Mucosa of rectum (tissue), 2 donors: Measurements from ENCODE around the gene SBF2.
"Not testable (repeated sequence)": the region's sequence is repeated elsewhere in the genome, so short reads cannot be mapped to it uniquely, and the experiment has no call there.

Source experiments
- H3K27ac ChIP-seq, 2 donors: one replicate each; pipeline ENCODE4 v1.7.0; 2013; ENCODE audit warnings: inconsistent platforms in 2 of 2, low read depth in 2 of 2, low read length in 2 of 2
- H3K27me3 ChIP-seq, 2 donors: one replicate each; pipeline ENCODE4 v1.7.0; 2013; ENCODE audit warnings: low read length in 2 of 2; ENCODE audit not compliant: control insufficient read depth in 2 of 2, insufficient read depth in 2 of 2
- H3K36me3 ChIP-seq, 2 donors: one replicate each; pipeline ENCODE4 v1.7.0; 2013; ENCODE audit warnings: low read length in 2 of 2; ENCODE audit not compliant: control insufficient read depth in 2 of 2, insufficient read depth in 2 of 2
- H3K4me1 ChIP-seq, 2 donors: one replicate each; pipeline ENCODE4 v1.7.0; 2013; ENCODE audit warnings: low read length in 2 of 2, mild to moderate bottlenecking in 1 of 2; ENCODE audit not compliant: control insufficient read depth in 2 of 2, insufficient read depth in 2 of 2
- H3K4me3 ChIP-seq, 2 donors: one replicate each; pipeline ENCODE4 v1.7.0; 2013; ENCODE audit warnings: low read length in 2 of 2
- H3K9ac ChIP-seq, 2 donors: one replicate each; pipeline ENCODE4 v1.7.0; 2013; ENCODE audit warnings: low read length in 2 of 2, low read depth in 1 of 2, mild to moderate bottlenecking in 1 of 2
- H3K9me3 ChIP-seq, 2 donors: one replicate each; pipeline ENCODE4 v1.7.0; 2013; ENCODE audit warnings: low read length in 2 of 2; ENCODE audit not compliant: control insufficient read depth in 2 of 2
- donor health status: healthy.
- donor health status: Normal muscosa, but diverticular disease.

Gene SBF2

DNA sequence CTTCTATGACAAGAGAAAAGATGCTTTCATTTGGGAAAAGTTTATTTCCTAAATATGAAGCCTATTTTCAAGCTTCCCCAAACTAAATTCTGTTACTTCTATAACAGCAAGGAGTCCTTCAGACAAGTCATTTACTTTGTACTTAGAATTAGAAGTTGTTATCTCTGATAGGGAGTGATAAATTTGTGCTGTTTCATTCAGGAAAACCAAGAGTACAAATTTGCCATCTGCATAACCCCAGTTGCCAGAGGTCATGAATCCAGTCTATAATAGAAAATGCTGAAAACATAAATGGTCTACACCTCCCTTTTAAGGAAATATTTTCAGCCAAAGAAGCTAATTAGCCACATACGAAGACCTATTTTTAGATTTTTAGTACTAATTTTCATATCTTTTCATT lies 61.3 kb downstream of the SBF2 start:
- no peaks in the 10 kb centered on the region for H3K9me3 ChIP-seq
- no peaks in the 10 kb centered on the region for H3K36me3 ChIP-seq
- no peak overlapping the region for H3K27ac ChIP-seq
- no peaks in the 10 kb centered on the region for H3K27me3 ChIP-seq
- H3K4me1 ChIP-seq = no peaks in the 10 kb centered on the region
- no peak overlapping the region for H3K4me3 ChIP-seq
- H3K9ac ChIP-seq = no peak overlapping the region

GRCh38 chr11:10231803-10232202 lies 62.2 kb downstream of the SBF2 start:
- H3K9me3 ChIP-seq, H3K27ac ChIP-seq, H3K9ac ChIP-seq, H3K4me3 ChIP-seq, H3K27me3 ChIP-seq, H3K4me1 ChIP-seq, H3K36me3 ChIP-seq: not testable (repeated sequence)

DNA sequence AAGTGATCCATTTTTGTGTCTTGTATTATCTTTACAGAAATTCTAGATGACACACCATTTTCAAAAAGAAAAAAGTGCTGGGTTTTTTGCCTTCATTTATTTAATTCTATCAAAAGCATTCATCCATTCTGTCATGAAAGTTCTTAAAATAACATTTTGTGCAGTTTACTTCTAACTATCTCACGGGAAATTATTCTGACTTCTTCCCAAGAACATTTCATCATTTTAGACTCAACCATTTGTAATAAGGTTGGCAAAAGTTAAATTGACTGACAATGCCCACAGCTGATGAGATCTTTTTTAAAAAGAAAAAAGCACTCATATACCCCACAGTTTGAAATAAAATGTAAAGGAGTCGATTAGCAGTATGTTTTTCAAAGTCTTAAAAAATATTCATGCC lies 68.5 kb downstream of the SBF2 start:
- Histone ChIP-seq H3K27ac (no peak overlapping the region), H3K4me1 (no peaks in the 10 kb centered on the region), H3K36me3 (no peaks in the 10 kb centered on the region), H3K9me3 (no peaks in the 10 kb centered on the region), H3K4me3 (no peak overlapping the region), H3K9ac (no peak overlapping the region), H3K27me3 (no peaks in the 10 kb centered on the region)

GRCh38 chr11:10222399-10222798 lies 71.6 kb downstream of the SBF2 start:
- no peak overlapping the region for H3K27ac ChIP-seq
- no peak overlapping the region for H3K4me3 ChIP-seq
- no peaks in the 10 kb centered on the region for H3K27me3 ChIP-seq
- no peaks in the 10 kb centered on the region for H3K9me3 ChIP-seq
- no peak overlapping the region for H3K9ac ChIP-seq
- no peaks in the 10 kb centered on the region for H3K4me1 ChIP-seq
- H3K36me3 ChIP-seq = no peaks in the 10 kb centered on the region

DNA sequence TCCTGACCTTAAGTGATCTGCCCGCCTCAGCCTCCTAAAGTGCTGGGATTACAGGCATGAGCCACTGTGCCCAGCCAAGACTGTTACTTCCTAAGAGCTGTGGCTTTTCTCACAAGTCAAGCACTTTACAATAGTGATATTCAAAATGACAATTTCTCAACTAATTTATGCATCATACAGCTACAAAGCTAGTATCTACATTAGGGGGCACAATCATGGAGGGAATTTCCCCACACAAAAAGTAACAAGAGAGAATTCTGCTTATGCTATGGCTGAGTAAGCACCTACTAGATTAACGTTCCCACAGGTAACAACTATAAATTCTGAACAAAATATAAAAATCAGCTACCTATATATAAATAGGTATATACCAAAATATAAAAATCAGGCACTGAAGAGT lies 72.7 kb downstream of the SBF2 start:
- H3K36me3 ChIP-seq = no peaks in the 10 kb centered on the region
- H3K27me3 ChIP-seq = no peaks in the 10 kb centered on the region

DNA sequence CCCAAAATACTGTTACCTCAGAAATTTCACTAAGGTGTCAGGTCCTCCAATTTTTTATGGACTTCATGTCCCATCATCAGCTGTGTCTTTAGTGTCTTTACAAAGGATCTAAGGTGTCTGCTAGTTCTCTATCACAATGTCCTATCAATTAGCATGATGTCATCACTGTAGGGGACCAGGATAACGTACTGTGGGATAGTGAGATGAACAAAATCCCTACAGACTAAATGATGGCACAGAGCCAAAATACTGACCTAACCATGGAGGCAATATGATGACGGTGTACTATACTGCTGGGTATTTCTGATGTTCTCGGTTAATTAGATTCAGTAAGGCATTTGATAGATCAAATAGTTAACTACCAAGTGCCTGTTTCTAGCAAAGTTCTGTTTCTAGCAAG lies 82.5 kb downstream of the SBF2 start:
- no peak overlapping the region for H3K9ac ChIP-seq
- no peaks in the 10 kb centered on the region for H3K9me3 ChIP-seq
- H3K4me3 ChIP-seq = no peak overlapping the region
- no peak overlapping the region for H3K27ac ChIP-seq
- no peaks in the 10 kb centered on the region for H3K4me1 ChIP-seq
- no peaks in the 10 kb centered on the region for H3K36me3 ChIP-seq
- H3K27me3 ChIP-seq = no peaks in the 10 kb centered on the region

More for the DNA sequence above, 72.7 kb downstream of the SBF2 start:
- H3K4me3 ChIP-seq = no peak overlapping the region
- H3K27ac ChIP-seq = no peak overlapping the region
- no peaks in the 10 kb centered on the region for H3K4me1 ChIP-seq
- no peak overlapping the region for H3K9ac ChIP-seq
- H3K9me3 ChIP-seq = no peaks in the 10 kb centered on the region

DNA sequence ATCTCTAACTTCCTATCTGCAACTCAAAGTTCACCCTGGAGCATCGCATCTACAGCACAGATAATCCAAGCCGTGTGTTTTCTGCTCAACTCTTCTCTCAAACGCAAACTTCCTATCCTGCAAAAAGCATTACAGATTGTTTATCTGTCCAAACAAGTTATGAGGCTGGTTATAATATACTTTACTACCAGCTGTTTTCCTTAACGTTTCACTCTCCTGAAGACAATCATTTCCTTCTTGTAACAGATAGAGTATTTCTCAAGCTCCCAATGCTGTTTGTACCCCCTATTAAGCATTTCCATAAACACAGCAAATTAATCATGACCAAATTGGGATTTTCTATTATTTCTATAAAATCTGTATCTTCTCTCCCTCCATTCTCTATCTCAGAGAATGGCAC lies 84.7 kb downstream of the SBF2 start:
- H3K4me1 ChIP-seq = no peaks in the 10 kb centered on the region
- H3K27me3 ChIP-seq = no peaks in the 10 kb centered on the region
- no peak overlapping the region for H3K4me3 ChIP-seq
- no peak overlapping the region for H3K9ac ChIP-seq
- H3K9me3 ChIP-seq = no peaks in the 10 kb centered on the region
- no peaks in the 10 kb centered on the region for H3K36me3 ChIP-seq
- H3K27ac ChIP-seq = no peak overlapping the region

DNA sequence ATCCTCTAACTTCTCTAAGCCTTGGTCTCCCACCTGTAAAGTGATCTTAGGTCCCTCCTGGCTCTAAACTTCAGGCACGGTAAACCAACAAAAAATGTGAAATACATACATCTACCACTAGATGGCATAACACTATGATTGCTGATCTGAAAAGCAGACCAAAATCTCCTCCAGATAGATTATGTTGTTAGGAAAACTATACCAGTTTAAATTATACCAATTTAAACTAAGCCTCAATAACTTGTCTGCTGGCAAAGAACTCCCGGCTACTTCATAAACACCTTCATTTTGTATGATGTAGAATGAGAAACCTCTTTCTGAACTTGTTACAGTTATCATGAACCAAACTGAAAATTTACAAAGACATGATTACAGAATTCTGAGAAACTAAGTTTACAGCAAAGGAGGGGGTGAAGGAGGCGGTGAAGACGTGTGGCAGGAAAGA lies 85.9 kb downstream of the SBF2 start:
- Histone ChIP-seq H3K4me1 (no peaks in the 10 kb centered on the region), H3K9ac (no peak overlapping the region), H3K27ac (no peak overlapping the region), H3K36me3 (no peaks in the 10 kb centered on the region), H3K27me3 (no peaks in the 10 kb centered on the region), H3K9me3 (peaks cover 0 to 2% of the 10 kb centered on the region in 2 donors), H3K4me3 (no peak overlapping the region)

- Histone ChIP-seq H3K27me3 (no peaks in the 10 kb centered on the region), H3K36me3 (no peaks in the 10 kb centered on the region), H3K27ac (no peak overlapping the region), H3K4me1 (no peaks in the 10 kb centered on the region), H3K9me3 (peaks cover 0 to 2% of the 10 kb centered on the region in 2 donors), H3K4me3 (no peak overlapping the region), H3K9ac (no peak overlapping the region)
Observed at GRCh38 chr11:10205928-10206327, 88.1 kb downstream of the SBF2 start.

GRCh38 chr11:10204021-10204420 lies 90.0 kb downstream of the SBF2 start:
- Histone ChIP-seq H3K4me3 (no peak overlapping the region), H3K9ac (no peak overlapping the region), H3K4me1 (no peaks in the 10 kb centered on the region), H3K9me3 (peaks cover 0 to 2% of the 10 kb centered on the region in 2 donors), H3K36me3 (no peaks in the 10 kb centered on the region), H3K27ac (no peak overlapping the region), H3K27me3 (no peaks in the 10 kb centered on the region)

GRCh38 chr11:10201343-10201742 lies 92.7 kb downstream of the SBF2 start:
- Histone ChIP-seq H3K27me3 (no peaks in the 10 kb centered on the region), H3K27ac (no peak overlapping the region), H3K9me3 (peaks cover 0 to 2% of the 10 kb centered on the region in 2 donors), H3K9ac (no peak overlapping the region), H3K36me3 (no peaks in the 10 kb centered on the region), H3K4me1 (no peaks in the 10 kb centered on the region), H3K4me3 (no peak overlapping the region)
